Measurements from ENCODE around the gene PPP3CA.

DNA sequence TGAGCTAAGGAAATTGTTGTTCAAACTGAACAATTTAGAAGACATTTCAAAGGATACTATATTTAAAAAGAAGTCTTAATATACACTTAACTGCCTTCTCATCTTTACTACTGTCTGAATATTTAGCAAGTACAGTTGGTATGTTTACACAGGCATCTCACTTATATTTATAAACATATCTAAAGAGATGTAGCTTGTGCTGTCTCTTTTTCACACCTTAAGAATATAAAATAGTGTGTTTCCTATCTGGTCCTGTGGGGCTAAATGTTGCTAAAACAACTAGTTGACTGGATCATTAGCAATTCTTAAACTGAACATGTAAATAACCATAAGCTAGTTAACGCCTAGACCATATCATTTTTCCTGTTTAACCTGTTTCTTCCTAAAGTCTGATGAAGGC, 336.3 kb downstream of the PPP3CA start:
- TF ChIP-seq EZH2 (IDR thresholded peaks at IDR 0.05) (no peak), CTCF (IDR thresholded peaks at IDR 0.05) (no peak), EZH2phosphoT487 (IDR thresholded peaks at IDR 0.05) (no peak)

Data from neural progenitor cell (in vitro differentiated cells).